Calu3 (cell line): ENCODE results near the gene PDXDC1. TPM values are rescaled to one million over a fixed set of nuclear protein-coding genes. Genes with fewer than 3 reads are reported as not detected.
"Not testable (repeated sequence)": the region's sequence is repeated elsewhere in the genome, so short reads cannot be mapped to it uniquely, and the experiment has no call there.

Experiments
- BruUV-seq: library from RNA; stranded (reverse); fragments of 400-500 nt; replicated peaks from 2 replicates; lab custom pipeline; 2021; lab: Mats Ljungman, UMichigan
- CTCF ChIA-PET: fragments of 300-600 bp; sonication (Branson Sonifier 250); formaldehyde crosslinking; loops from one replicate; lab custom pipeline; 2022; ENCODE audit warnings: antibody characterized with exemption; lab: Charles Lee
- DNase-seq: peaks from one replicate; pipeline ENCODE4 v3.0.0; 2022
- H3K27ac Mint-ChIP-seq: one replicate; pipeline ENCODE4 v1.8.0; 2022; ENCODE audit warnings: mixed read lengths; ENCODE audit not compliant: unreplicated experiment
- H3K27me3 Mint-ChIP-seq: one replicate; pipeline ENCODE4 v1.8.0; 2022; ENCODE audit warnings: mixed read lengths; ENCODE audit not compliant: unreplicated experiment
- H3K36me3 Mint-ChIP-seq: one replicate; pipeline ENCODE4 v1.8.0; 2022; ENCODE audit warnings: mild to moderate bottlenecking, moderate library complexity, mixed read lengths; ENCODE audit not compliant: insufficient read depth, unreplicated experiment
- H3K4me1 Mint-ChIP-seq: one replicate; pipeline ENCODE4 v1.8.0; 2022; ENCODE audit warnings: mild to moderate bottlenecking, low read depth, mixed read lengths; ENCODE audit not compliant: unreplicated experiment
- H3K4me3 Mint-ChIP-seq: one replicate; pipeline ENCODE4 v1.8.0; 2022; ENCODE audit warnings: mild to moderate bottlenecking, low read depth, moderate library complexity, mixed read lengths; ENCODE audit not compliant: unreplicated experiment
- H3K9me3 Mint-ChIP-seq: one replicate; pipeline ENCODE4 v1.8.0; 2022; ENCODE audit warnings: low read depth, mixed read lengths; ENCODE audit not compliant: unreplicated experiment
- CTCF ChIP-seq: fragments of 200-600 bp; IDR thresholded peaks from one replicate; pipeline ENCODE4 v1.8.0; 2022; ENCODE audit warnings: antibody characterized with exemption; ENCODE audit not compliant: unreplicated experiment
- intact Hi-C: fragments of 100-400 bp; cut with micrococcal nuclease; formaldehyde crosslinking; loops from one replicate; pipeline ENCODE4 v1.10.0; 2022; ENCODE audit not compliant: unreplicated experiment
- total RNA-seq: library from RNA; stranded (reverse); gene quantifications from 2 replicates; pipeline ENCODE4 v1.2.3, GENCODE V29; 2022

Gene PDXDC1
- total RNA-seq, 1 experiment from 2014 or later = 171 TPM

- CTCF ChIA-PET, H3K4me3 Mint-ChIP-seq, H3K36me3 Mint-ChIP-seq, H3K27ac Mint-ChIP-seq, H3K27me3 Mint-ChIP-seq, BruUV-seq, H3K4me1 Mint-ChIP-seq, intact Hi-C loops, DNase-seq, H3K9me3 Mint-ChIP-seq: not testable (repeated sequence)
Observed at GRCh38 chr16:15133554-15133953, 158.7 kb downstream of the PDXDC1 start.

- BruUV-seq, H3K4me1 Mint-ChIP-seq, H3K27me3 Mint-ChIP-seq, H3K4me3 Mint-ChIP-seq, CTCF ChIA-PET, intact Hi-C loops, H3K36me3 Mint-ChIP-seq, H3K9me3 Mint-ChIP-seq, DNase-seq, H3K27ac Mint-ChIP-seq: not testable (repeated sequence)
Observed at GRCh38 chr16:15134752-15135482, 160.1 kb downstream of the PDXDC1 start.

- BruUV-seq, H3K27ac Mint-ChIP-seq, H3K4me3 Mint-ChIP-seq, H3K9me3 Mint-ChIP-seq, CTCF ChIA-PET, H3K36me3 Mint-ChIP-seq, H3K27me3 Mint-ChIP-seq, intact Hi-C loops, DNase-seq, H3K4me1 Mint-ChIP-seq: not testable (repeated sequence)
Observed at GRCh38 chr16:15135483-15136360, 160.9 kb downstream of the PDXDC1 start.

GRCh38 chr16:15137514-15137913, 162.7 kb downstream of the PDXDC1 start:
- H3K36me3 Mint-ChIP-seq, H3K9me3 Mint-ChIP-seq, H3K4me3 Mint-ChIP-seq, DNase-seq, H3K4me1 Mint-ChIP-seq, CTCF ChIA-PET, BruUV-seq, H3K27ac Mint-ChIP-seq, H3K27me3 Mint-ChIP-seq, intact Hi-C loops: not testable (repeated sequence)

GRCh38 chr16:15140444-15141365, 165.9 kb downstream of the PDXDC1 start:
- BruUV-seq, intact Hi-C loops, H3K27me3 Mint-ChIP-seq, H3K9me3 Mint-ChIP-seq, H3K27ac Mint-ChIP-seq, H3K4me1 Mint-ChIP-seq, H3K36me3 Mint-ChIP-seq, H3K4me3 Mint-ChIP-seq, DNase-seq: not testable (repeated sequence)
- CTCF ChIA-PET = interaction anchor here (0.7 kb wide), 1 partner anchor 178 kb away, joined by 4 read pairs; no protein-coding TSS in a partner anchor

- H3K4me1 Mint-ChIP-seq = no peaks in the 10 kb centered on the region
- CTCF ChIA-PET = no interaction called here
- no peak for TF ChIP-seq CTCF
- H3K27ac Mint-ChIP-seq = no peak overlapping the region
- H3K27me3 Mint-ChIP-seq = no peaks in the 10 kb centered on the region
- intact Hi-C loops = no loop called here
- H3K36me3 Mint-ChIP-seq = no peaks in the 10 kb centered on the region
- no TSS peak for BruUV-seq
- DNase-seq = no peak
- H3K9me3 Mint-ChIP-seq = no peaks in the 10 kb centered on the region
- no peak overlapping the region for H3K4me3 Mint-ChIP-seq
Observed at GRCh38 chr16:15141586-15141985, 166.8 kb downstream of the PDXDC1 start.

- H3K4me3 Mint-ChIP-seq, BruUV-seq, H3K27me3 Mint-ChIP-seq, intact Hi-C loops, H3K4me1 Mint-ChIP-seq, CTCF ChIA-PET, DNase-seq, H3K27ac Mint-ChIP-seq, H3K9me3 Mint-ChIP-seq, H3K36me3 Mint-ChIP-seq: not testable (repeated sequence)
Observed at GRCh38 chr16:15142107-15142890, 167.5 kb downstream of the PDXDC1 start.
